Uterus (tissue), 2 donors: Measurements from ENCODE around the gene PTX4.

Source experiments
- CTCF ChIP-seq, 4 experiments: fragments of 200-600 bp in 2 of 4; fragments of 450-650 bp in 2 of 4; sonication (generic) in 2 of 4; IDR thresholded peaks; one replicate each; pipeline ENCODE4 v1.5.1; 2016 to 2019; ENCODE audit warnings: antibody characterized with exemption in 4 of 4, mild to moderate bottlenecking in 2 of 4, moderate library complexity in 1 of 4
- POLR2A ChIP-seq, 2 donors: fragments of 450-650 bp; IDR thresholded peaks; one replicate each; pipeline ENCODE4 v1.6.1; 2016; ENCODE audit warnings: antibody characterized with exemption in 2 of 2, mild to moderate bottlenecking in 1 of 2, moderate library complexity in 1 of 2

GRCh38 chr16:1464894-1465566 is 23.7 kb downstream of the PTX4 start:
- TF ChIP-seq CTCF (IDR thresholded peaks at IDR 0.05) (no peak), POLR2A (IDR thresholded peaks at IDR 0.05) (no peak)
